Measurements from ENCODE around the gene SNX27. TPM values are rescaled to one million over a fixed set of nuclear protein-coding genes. Genes with fewer than 3 reads are reported as not detected.
"Not testable (repeated sequence)": the region's sequence is repeated elsewhere in the genome, so short reads cannot be mapped to it uniquely, and the experiment has no call there.

SNX27 gene
- total and polyA plus RNA-seq, 7 donors = 10.7 to 47.2 (median 41.0) TPM

DNA sequence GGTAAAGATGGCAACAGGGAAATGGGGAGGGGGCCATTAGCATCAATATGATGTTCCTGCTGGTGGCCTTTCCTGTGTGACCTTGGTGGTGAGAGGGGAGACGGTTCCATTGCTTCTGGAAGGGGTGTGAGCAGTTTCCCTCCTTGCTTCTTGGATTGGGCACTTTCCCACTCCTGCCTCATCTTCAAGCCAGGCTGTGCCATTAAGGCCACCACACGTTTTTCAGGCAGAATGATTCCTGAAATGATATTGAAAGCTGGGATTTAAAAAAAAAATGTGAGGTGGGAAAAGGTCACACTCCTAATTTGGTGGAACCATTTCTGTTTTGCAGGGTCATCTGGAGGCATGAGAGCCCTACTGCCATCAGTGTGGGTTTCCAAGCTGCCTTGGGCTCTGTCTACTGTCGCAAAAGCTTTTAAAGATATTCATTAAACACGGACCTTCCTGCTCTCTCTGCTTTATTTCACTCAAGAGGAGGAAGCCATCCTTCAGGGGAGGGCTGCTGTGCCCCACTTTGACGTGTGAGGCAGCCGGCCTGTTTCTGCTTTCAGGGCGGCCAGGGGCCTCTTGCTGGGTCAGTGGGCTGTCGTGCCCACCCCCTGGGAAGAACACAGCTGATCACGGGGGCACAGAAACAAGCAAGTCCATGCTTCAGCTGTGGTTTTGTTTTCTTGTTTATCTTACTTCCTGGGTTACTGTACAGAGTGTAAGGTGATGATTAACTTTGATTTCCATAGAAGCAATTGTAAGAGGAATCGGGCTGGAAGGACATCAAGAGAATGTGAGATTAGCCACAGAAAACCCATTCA, 117.5 kb downstream of the SNX27 start:
- H3K4me3 ChIP-seq = no peak overlapping the region
- H3K27ac ChIP-seq = no peak overlapping the region
- TF ChIP-seq, protein P1, sequence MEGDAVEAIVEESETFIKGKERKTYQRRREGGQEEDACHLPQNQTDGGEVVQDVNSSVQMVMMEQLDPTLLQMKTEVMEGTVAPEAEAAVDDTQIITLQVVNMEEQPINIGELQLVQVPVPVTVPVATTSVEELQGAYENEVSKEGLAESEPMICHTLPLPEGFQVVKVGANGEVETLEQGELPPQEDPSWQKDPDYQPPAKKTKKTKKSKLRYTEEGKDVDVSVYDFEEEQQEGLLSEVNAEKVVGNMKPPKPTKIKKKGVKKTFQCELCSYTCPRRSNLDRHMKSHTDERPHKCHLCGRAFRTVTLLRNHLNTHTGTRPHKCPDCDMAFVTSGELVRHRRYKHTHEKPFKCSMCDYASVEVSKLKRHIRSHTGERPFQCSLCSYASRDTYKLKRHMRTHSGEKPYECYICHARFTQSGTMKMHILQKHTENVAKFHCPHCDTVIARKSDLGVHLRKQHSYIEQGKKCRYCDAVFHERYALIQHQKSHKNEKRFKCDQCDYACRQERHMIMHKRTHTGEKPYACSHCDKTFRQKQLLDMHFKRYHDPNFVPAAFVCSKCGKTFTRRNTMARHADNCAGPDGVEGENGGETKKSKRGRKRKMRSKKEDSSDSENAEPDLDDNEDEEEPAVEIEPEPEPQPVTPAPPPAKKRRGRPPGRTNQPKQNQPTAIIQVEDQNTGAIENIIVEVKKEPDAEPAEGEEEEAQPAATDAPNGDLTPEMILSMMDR (IDR thresholded peaks at IDR 0.05) = no peak
- DNase-seq (no peak), ATAC-seq (no peak)
- 75 to 79% (median 79%) methylated on average over 10 of the region's 10 CpGs for WGBS, 3 donors
- peaks cover 0 to 3% (median 0%) of the 10 kb centered on the region in 3 donors for H3K27me3 ChIP-seq (ENCODE audit: insufficient read depth in 3 of 3, low read length in 2 of 3)
- H3K9me3 ChIP-seq = no peaks in the 10 kb centered on the region
- intact Hi-C loops (cut with DNase I) = no loop called here
- no peaks in the 10 kb centered on the region for H3K4me1 ChIP-seq
- H3K36me3 ChIP-seq (ENCODE audit: insufficient read depth in 1 of 2, low read depth in 1 of 2) = no peaks in the 10 kb centered on the region

DNA sequence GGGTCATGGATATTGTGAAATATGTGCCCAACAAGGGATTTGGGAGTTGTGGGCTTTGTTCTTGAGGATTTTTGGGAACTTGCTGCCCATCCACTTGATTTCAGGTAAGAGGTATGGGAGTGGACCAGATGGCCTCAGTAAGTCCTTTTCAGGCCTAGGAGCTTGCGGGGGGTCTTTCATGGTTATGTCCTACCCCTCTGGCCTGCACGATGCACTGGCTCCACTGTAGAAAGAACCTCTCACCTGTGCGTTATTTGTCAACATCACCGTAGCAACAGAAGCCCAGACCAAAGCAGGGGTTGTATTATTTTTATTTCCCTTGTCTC, 118.1 kb downstream of the SNX27 start:
- H3K9me3 ChIP-seq = no peaks in the 10 kb centered on the region
- H3K4me3 ChIP-seq = no peak overlapping the region
- ATAC-seq (no peak), DNase-seq (no peak)
- H3K4me1 ChIP-seq = no peaks in the 10 kb centered on the region
- TF ChIP-seq, protein P1 (IDR thresholded peaks at IDR 0.05) = no peak
- 79 to 84% (median 83%) methylated on average over 4 of the region's 4 CpGs for WGBS, 3 donors
- no peaks in the 10 kb centered on the region for H3K36me3 ChIP-seq (ENCODE audit: insufficient read depth in 1 of 2, low read depth in 1 of 2)
- intact Hi-C loops (cut with DNase I) = loop anchor here (5.0 to 10.0 kb wide), 4 partner anchors 38 to 288 kb away; partner anchors contain the start of genes C2CD4D (in 1 of the 2) and RORC (in 1 of the 2)
- no peak overlapping the region for H3K27ac ChIP-seq
- peaks cover 0 to 3% (median 0%) of the 10 kb centered on the region in 3 donors for H3K27me3 ChIP-seq (ENCODE audit: insufficient read depth in 3 of 3, low read length in 2 of 3)

DNA sequence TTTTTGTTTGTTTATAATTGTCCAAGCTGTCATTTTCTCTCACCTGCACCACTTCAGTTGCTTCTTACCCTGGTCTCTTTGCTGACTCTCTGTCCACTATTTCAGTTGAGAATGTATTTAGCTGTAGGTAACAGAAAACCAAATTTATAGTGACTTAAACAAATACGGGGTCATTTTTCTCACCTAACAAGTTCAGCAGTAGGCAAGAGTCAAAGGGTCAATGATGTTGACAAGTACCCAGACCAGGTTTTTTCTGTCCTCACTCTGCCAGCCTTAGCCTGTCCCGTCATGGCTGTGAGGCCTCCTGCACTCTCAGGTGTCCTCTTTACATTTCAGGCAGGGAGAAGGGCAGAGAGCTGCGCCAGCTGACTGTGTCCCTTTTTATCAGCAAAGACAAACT, 121.3 kb downstream of the SNX27 start:
- Histone ChIP-seq H3K4me1 (no peaks in the 10 kb centered on the region), H3K9me3 (no peaks in the 10 kb centered on the region), H3K27ac (no peak overlapping the region), H3K4me3 (no peak overlapping the region), H3K27me3 (ENCODE audit: insufficient read depth in 3 of 3, low read length in 2 of 3) (no peaks in the 10 kb centered on the region), H3K36me3 (ENCODE audit: insufficient read depth in 1 of 2, low read depth in 1 of 2) (no peaks in the 10 kb centered on the region)
- ATAC-seq = no peak
- 82 to 87% (median 84%) methylated on average over 3 of the region's 3 CpGs for WGBS, 3 donors
- no peak for DNase-seq
- intact Hi-C loops (cut with DNase I) = loop anchor here (5.0 to 10.0 kb wide), 4 partner anchors 41 to 291 kb away; partner anchors contain the start of genes C2CD4D (in 1 of the 2) and RORC (in 1 of the 2)
- TF ChIP-seq, protein P1 (IDR thresholded peaks at IDR 0.05) = no peak

DNA sequence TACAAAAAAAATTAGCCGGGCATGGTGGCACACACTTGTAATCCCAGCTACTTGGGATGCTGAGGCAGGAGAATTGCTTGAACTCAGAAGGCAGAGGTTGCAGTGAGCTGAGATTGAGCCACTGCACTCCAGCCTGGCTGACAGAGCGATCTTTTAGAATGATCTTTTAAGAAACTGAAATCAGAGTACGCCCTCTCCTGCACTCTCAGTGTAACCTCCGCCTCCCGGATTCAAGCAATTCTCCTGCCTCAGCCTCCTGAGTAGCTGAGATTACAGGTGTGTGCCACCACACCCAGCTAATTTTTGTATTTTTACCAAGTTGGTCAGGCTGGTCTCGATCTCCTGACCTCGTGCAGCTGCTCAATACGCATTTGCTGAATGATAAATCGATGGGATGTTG, 122.1 kb downstream of the SNX27 start:
- H3K4me1 ChIP-seq; H3K27me3 ChIP-seq (ENCODE audit: insufficient read depth in 3 of 3, low read length in 2 of 3); H3K9me3 ChIP-seq; H3K36me3 ChIP-seq (ENCODE audit: insufficient read depth in 1 of 2, low read depth in 1 of 2); H3K4me3 ChIP-seq; H3K27ac ChIP-seq; ATAC-seq; DNase-seq: not testable (repeated sequence)
- intact Hi-C loops (cut with DNase I) = loop anchor here (2.0 to 10.0 kb wide), 6 partner anchors 42 to 292 kb away; partner anchors contain the start of genes C2CD4D (in 1 of the 2) and RORC (in 1 of the 2)
- 90 to 95% (median 94%) methylated on average over 9 of the region's 9 CpGs for WGBS, 3 donors

DNA sequence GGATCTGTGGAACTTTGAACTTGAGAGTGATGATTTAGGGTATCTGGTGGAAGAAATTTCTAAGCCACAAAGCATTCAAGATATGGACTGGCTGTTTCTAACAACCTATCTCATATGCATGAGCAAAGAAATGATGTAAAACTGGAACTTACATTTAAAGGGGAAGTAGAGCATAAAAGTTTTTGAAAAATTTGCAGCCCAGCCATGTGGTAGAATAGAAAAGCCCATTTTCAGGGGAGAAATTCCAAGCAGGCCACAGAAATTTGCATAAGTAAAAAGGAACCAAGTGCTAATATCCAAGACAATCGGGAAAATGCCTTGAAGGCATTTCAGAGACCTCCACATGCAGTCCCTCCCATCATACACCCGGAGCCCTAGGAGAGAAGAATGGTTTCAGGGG, 125.2 kb downstream of the SNX27 start:
- intact Hi-C loops (cut with DNase I) = loop anchor here (5.0 to 10.0 kb wide), 2 partner anchors 98 to 145 kb away; partner anchors contain the start of genes C2CD4D (in 1 of the 2) and RORC (in 1 of the 2)
- H3K4me3 ChIP-seq = no peak overlapping the region
- WGBS, 3 donors = 77 to 81% (median 81%) methylated on average over 2 of the region's 2 CpGs
- H3K36me3 ChIP-seq (ENCODE audit: insufficient read depth in 1 of 2, low read depth in 1 of 2) = no peaks in the 10 kb centered on the region
- ATAC-seq = no peak
- H3K27ac ChIP-seq = no peak overlapping the region
- no peaks in the 10 kb centered on the region for H3K27me3 ChIP-seq (ENCODE audit: insufficient read depth in 3 of 3, low read length in 2 of 3)
- peaks cover 5% of the 10 kb centered on the region for H3K4me1 ChIP-seq
- no peak for DNase-seq
- no peaks in the 10 kb centered on the region for H3K9me3 ChIP-seq
- TF ChIP-seq, protein P1 (IDR thresholded peaks at IDR 0.05) = no peak

Data from psoas muscle (tissue), 8 donors.